ENCODE results near the gene TBRG1. TPM values are rescaled to one million over a fixed set of nuclear protein-coding genes. Genes with fewer than 3 reads are reported as not detected.

Gene TBRG1
- total and polyA plus RNA-seq, 2 of the 8 experiments (the other 6 are each of a cell fraction or from before 2014, with no cell fraction given), result 16.3 to 26.7 TPM

GRCh38 chr11:124670732-124671131, 48.1 kb downstream of the TBRG1 start:
- Histone ChIP-seq H2AK5ac (ENCODE audit: low read depth, low read length) (no peak overlapping the region), H3K23me2 (ENCODE audit: low read depth, low read length) (peaks cover 5% of the 10 kb centered on the region; the same call in 1 of the 2 replicates), H3K9me3 (ENCODE audit: insufficient read depth in 2 of 2, low read depth in 1 of 2, low read length in 1 of 2) (no peaks in the 10 kb centered on the region), H3K9ac (replicated peaks in 1 of 4; ENCODE audit: extremely low read depth in 1 of 4, low read depth in 3 of 4, low read length in 3 of 4) (no peak overlapping the region), H3K27me3 (replicated peaks in 1 of 4; ENCODE audit: control insufficient read depth in 3 of 4, extremely low read depth in 1 of 4, insufficient read depth in 3 of 4, low read length in 3 of 4) (peaks cover 0 to 15% (median 9%) of the 10 kb centered on the region in 4 experiments; a peak in 6 of 7 replicates), H3K27ac (ENCODE audit: low read depth, low read length) (no peak overlapping the region), H4K8ac (ENCODE audit: extremely low read depth, insufficient read depth, low read length) (no peak overlapping the region), H4K91ac (replicated peaks; ENCODE audit: insufficient read length, low read length) (no peak overlapping the region), H2AFZ (ENCODE audit: low read length) (no peak overlapping the region), H3K79me2 (ENCODE audit: control insufficient read depth in 1 of 2, insufficient read depth in 2 of 2, low read length in 2 of 2) (no peaks in the 10 kb centered on the region), H2BK120ac (replicated peaks; ENCODE audit: low read depth, low read length) (no peak overlapping the region), H2BK15ac (ENCODE audit: low read length) (no peak overlapping the region), H2BK5ac (ENCODE audit: low read depth, low read length) (no peak overlapping the region), H3K23ac (ENCODE audit: insufficient read length) (no peak overlapping the region), H3K4me3 (ENCODE audit: extremely low read depth in 1 of 4, insufficient read depth in 2 of 4, low read depth in 3 of 4, low read length in 4 of 4) (no peak overlapping the region), H3K18ac (ENCODE audit: extremely low read depth, low read length) (no peak overlapping the region), H3K56ac (replicated peaks; ENCODE audit: insufficient read length, low read depth, low read length) (no peak overlapping the region), H3K4ac (replicated peaks; ENCODE audit: insufficient read length, low read depth, low read length) (no peak overlapping the region), H3K14ac (ENCODE audit: insufficient read length) (no peak overlapping the region), H3K36me3 (ENCODE audit: control insufficient read depth in 2 of 4, insufficient read depth in 4 of 4, low read length in 3 of 4) (no peaks in the 10 kb centered on the region), H3K4me1 (replicated peaks in 1 of 4; ENCODE audit: control insufficient read depth in 3 of 4, insufficient read depth in 4 of 4, low read length in 3 of 4) (no peaks in the 10 kb centered on the region; a peak in 1 of 7 replicates), H3K79me1 (ENCODE audit: low read depth, low read length) (no peaks in the 10 kb centered on the region), H4K20me1 (replicated peaks in 1 of 2; ENCODE audit: control insufficient read depth in 1 of 2, insufficient read depth in 2 of 2, low read length in 2 of 2) (peaks cover 0 to 3% of the 10 kb centered on the region in 2 experiments), H2BK20ac (ENCODE audit: low read length) (no peak overlapping the region), H3K4me2 (ENCODE audit: insufficient read depth in 1 of 2, low read depth in 2 of 2, low read length in 2 of 2) (no peak overlapping the region), H4K5ac (ENCODE audit: insufficient read length, low read depth, low read length) (no peak overlapping the region), H2BK12ac (ENCODE audit: low read depth, low read length) (no peak overlapping the region)
- FAIRE-seq, result no peak
- no peak for TF ChIP-seq RXRA (IDR thresholded peaks at IDR 0.05; ENCODE audit: insufficient read depth, low read depth, low read length)
- no peak for TF ChIP-seq KDM5A (IDR thresholded peaks at IDR 0.05; ENCODE audit: low read length)
- no peak for TF ChIP-seq POU5F1 (IDR thresholded peaks at IDR 0.05; ENCODE audit: low read depth, low read length)
- TF ChIP-seq KDM1A (IDR thresholded peaks at IDR 0.05; ENCODE audit: borderline replicate concordance, low read length), result no peak
- no peak for TF ChIP-seq BACH1 (IDR thresholded peaks at IDR 0.05; ENCODE audit: low read length)
- TF ChIP-seq CBX8 (IDR thresholded peaks at IDR 0.05; ENCODE audit: borderline replicate concordance, low read depth, low read length), result no peak
- no peak for TF ChIP-seq NANOG (IDR thresholded peaks at IDR 0.05; ENCODE audit: insufficient read depth, low read depth, low read length, poor library complexity, severe bottlenecking)
- no peak for TF ChIP-seq POLR2AphosphoS5 (IDR thresholded peaks at IDR 0.05; ENCODE audit: low read depth, low read length)
- WGBS, 2 experiments (ENCODE audit: extremely low coverage in 1 of 2, insufficient coverage in 1 of 2, insufficient read length in 1 of 2, insufficient replicate concordance in 2 of 2, low coverage in 1 of 2, low lambda C conversion rate in 2 of 2, missing lambda C conversion rate in 1 of 2), result 67% methylated on average over 3 of the region's 3 CpGs; no CpG with 5 or more reads in 1 of the 2 experiments
- POLR2A ChIA-PET (ENCODE audit: partially characterized antibody), result interaction anchor here (1.1 to 1.7 kb wide), 3 partner anchors 74 to 90 kb away, joined by 3 to 4 read pairs (median 3); no protein-coding TSS in a partner anchor
- no peak for DNase-seq (ENCODE audit: low read depth in 1 of 2, low spot score in 2 of 2)
- CTCF ChIA-PET (ENCODE audit: partially characterized antibody), result interaction anchor here (0.7 to 3.9 kb wide), 24 partner anchors 10 to 599 kb away, joined by 3 to 56 read pairs (median 10); partner anchors contain the start of genes ESAM, NRGN and ROBO3

Measured in H1 (cell line).